ENCODE results near the gene C1orf167. TPM values are rescaled to one million over a fixed set of nuclear protein-coding genes. Genes with fewer than 3 reads are reported as not detected.
A peak's percentile ranks its signal among the peaks of the same experiment; 100 is the strongest.
"Not testable (repeated sequence)": the region's sequence is repeated elsewhere in the genome, so short reads cannot be mapped to it uniquely, and the experiment has no call there.

Gene C1orf167
- total and polyA plus RNA-seq, 4 experiments from 2014 or later = not detected

GRCh38 chr1:11802973-11803885, 41.2 kb downstream of the C1orf167 start:
- Mint-ChIP-seq H3K36me3 (peaks cover 15 to 43% of the 10 kb centered on the region in 2 donors), H3K27me3 (no peaks in the 10 kb centered on the region), H3K4me3 (peak overlapping the region; percentile 70 to 100 (median 87)), H3K9me3 (peaks cover 0 to 4% (median 0%) of the 10 kb centered on the region in 8 donors), H3K4me1 (peaks cover 33 to 69% (median 54%) of the 10 kb centered on the region in 4 donors), H3K27ac (peak overlapping the region; percentile 71 to 92 (median 85))
- intact Hi-C loops (cut with micrococcal nuclease) = loop anchor here (10.0 kb wide), 1 partner anchor 182 kb away; the partner anchor contains the start of gene MFN2
- H3K27ac ChIP-seq (ENCODE audit: low read depth, low read length) = peak overlapping the region; percentile 41
- H3K36me3 ChIP-seq (ENCODE audit: insufficient read depth, low read length) = peaks cover 22% of the 10 kb centered on the region
- no peaks in the 10 kb centered on the region for H3K27me3 ChIP-seq (ENCODE audit: insufficient read depth, low read length)
- H3K9me3 ChIP-seq (ENCODE audit: control insufficient read depth in 1 of 2, low read length in 2 of 2) = no peaks in the 10 kb centered on the region
- peaks cover 54% of the 10 kb centered on the region for H3K4me1 ChIP-seq (ENCODE audit: insufficient read depth, low read length)
- ChIA-PET POLR2A (ENCODE audit: partially characterized antibody) (interaction anchor here (0.6 to 3.3 kb wide), 11 partner anchors 9 to 743 kb away, joined by 3 to 27 read pairs (median 4); partner anchors contain the start of genes MFN2, SRM and UBIAD1), CTCF (ENCODE audit: partially characterized antibody) (interaction anchor here (0.7 to 1.7 kb wide), 3 partner anchors 18 to 84 kb away, joined by 3 to 5 read pairs (median 4); no protein-coding TSS in a partner anchor)
- DNase-seq = peak; percentile 65 to 86 (median 66)
- H3K4me3 ChIP-seq (ENCODE audit: low read length in 2 of 2) = peak overlapping the region; percentile 50 to 68

- not testable (repeated sequence) for DNase-seq; H3K9me3 Mint-ChIP-seq; H3K27me3 ChIP-seq (ENCODE audit: insufficient read depth, low read length); H3K9me3 ChIP-seq (ENCODE audit: control insufficient read depth in 1 of 2, low read length in 2 of 2); H3K27me3 Mint-ChIP-seq
- intact Hi-C loops (cut with micrococcal nuclease) = loop anchor here (10.0 kb wide), 1 partner anchor 181 kb away; the partner anchor contains the start of gene MFN2
- ChIA-PET POLR2A (ENCODE audit: partially characterized antibody) (interaction anchor here (0.6 to 3.3 kb wide), 8 partner anchors 19 to 531 kb away, joined by 3 to 27 read pairs (median 5); partner anchors contain the start of genes MFN2 and UBIAD1), CTCF (ENCODE audit: partially characterized antibody) (interaction anchor here (1.5 to 1.7 kb wide), 2 partner anchors 19 to 67 kb away, joined by 4 to 5 read pairs; no protein-coding TSS in a partner anchor)
- Mint-ChIP-seq H3K4me3 (peak overlapping the region; percentile 96 to 100 (median 98)), H3K27ac (peak overlapping the region; percentile 85 to 100 (median 92)), H3K4me1 (peaks cover 35 to 73% (median 56%) of the 10 kb centered on the region in 4 donors), H3K36me3 (peaks cover 15 to 40% of the 10 kb centered on the region in 2 donors)
- H3K4me1 ChIP-seq (ENCODE audit: insufficient read depth, low read length) = peaks cover 55% of the 10 kb centered on the region
- peak overlapping the region; percentile 50 to 68 for H3K4me3 ChIP-seq (ENCODE audit: low read length in 2 of 2)
- H3K36me3 ChIP-seq (ENCODE audit: insufficient read depth, low read length) = peaks cover 20% of the 10 kb centered on the region
- H3K27ac ChIP-seq (ENCODE audit: low read depth, low read length) = peak overlapping the region; percentile 41
Observed at GRCh38 chr1:11803924-11804665, 42.1 kb downstream of the C1orf167 start.

GRCh38 chr1:11804666-11805421, 42.9 kb downstream of the C1orf167 start:
- POLR2A ChIA-PET (ENCODE audit: partially characterized antibody) = interaction anchor here (1.0 to 3.3 kb wide), 3 partner anchors 85 to 105 kb away, joined by 5 to 27 read pairs (median 9); no protein-coding TSS in a partner anchor
- peak overlapping the region; percentile 75 to 100 (median 89) for H3K27ac Mint-ChIP-seq
- no peaks in the 10 kb centered on the region for H3K9me3 ChIP-seq (ENCODE audit: control insufficient read depth in 1 of 2, low read length in 2 of 2)
- peaks cover 35 to 76% (median 58%) of the 10 kb centered on the region in 4 donors for H3K4me1 Mint-ChIP-seq
- no peaks in the 10 kb centered on the region for H3K27me3 ChIP-seq (ENCODE audit: insufficient read depth, low read length)
- H3K4me3 Mint-ChIP-seq = peak overlapping the region; percentile 96 to 100 (median 98)
- intact Hi-C loops (cut with micrococcal nuclease) = loop anchor here (5.0 to 10.0 kb wide), 4 partner anchors 123 to 1293 kb away; partner anchors contain the start of genes MAD2L2, MFN2 and MTOR
- H3K27me3 Mint-ChIP-seq = no peaks in the 10 kb centered on the region
- H3K4me1 ChIP-seq (ENCODE audit: insufficient read depth, low read length) = peaks cover 55% of the 10 kb centered on the region
- peaks cover 16% of the 10 kb centered on the region for H3K36me3 ChIP-seq (ENCODE audit: insufficient read depth, low read length)
- CTCF ChIA-PET (ENCODE audit: partially characterized antibody) = no interaction called here
- H3K36me3 Mint-ChIP-seq = peaks cover 13 to 36% of the 10 kb centered on the region in 2 donors
- peak overlapping the region; percentile 73 for H3K27ac ChIP-seq (ENCODE audit: low read depth, low read length)
- peaks cover 0 to 4% (median 0%) of the 10 kb centered on the region in 8 donors for H3K9me3 Mint-ChIP-seq
- H3K4me3 ChIP-seq (ENCODE audit: low read length in 2 of 2) = peak overlapping the region; percentile 37 to 86
- peak in 2 of 5 donors; percentile 20 to 53 for DNase-seq

- H3K4me1 Mint-ChIP-seq = peaks cover 35 to 76% (median 58%) of the 10 kb centered on the region in 4 donors
- POLR2A ChIA-PET (ENCODE audit: partially characterized antibody) = interaction anchor here (0.8 to 3.3 kb wide), 15 partner anchors 8 to 814 kb away, joined by 3 to 80 read pairs (median 5); partner anchors contain the start of genes AGTRAP and EXOSC10
- peaks cover 55% of the 10 kb centered on the region for H3K4me1 ChIP-seq (ENCODE audit: insufficient read depth, low read length)
Observed at GRCh38 chr1:11805422-11806306, 43.7 kb downstream of the C1orf167 start, which contains the start of the genes CLCN6 and MTHFR. Gene CLCN6 (plus strand): TSS chr1:11806191. CDS start chr1:11806263, 72 bp downstream. Gene MTHFR (minus strand): TSS chr1:11805964. CDS start chr1:11803116, 2,848 bp downstream.

GRCh38 chr1:11806307-11806936, 44.4 kb downstream of the C1orf167 start:
- peaks cover 0 to 1% (median 0%) of the 10 kb centered on the region in 8 donors for H3K9me3 Mint-ChIP-seq
- H3K27ac Mint-ChIP-seq = peak overlapping the region; percentile 92 to 100 (median 99)
- Histone ChIP-seq H3K4me3 (ENCODE audit: low read length in 2 of 2) (peak overlapping the region; percentile 37 to 86), H3K36me3 (ENCODE audit: insufficient read depth, low read length) (peaks cover under 1% of the 10 kb centered on the region), H3K4me1 (ENCODE audit: insufficient read depth, low read length) (peaks cover 55% of the 10 kb centered on the region), H3K9me3 (ENCODE audit: control insufficient read depth in 1 of 2, low read length in 2 of 2) (no peaks in the 10 kb centered on the region), H3K27me3 (ENCODE audit: insufficient read depth, low read length) (no peaks in the 10 kb centered on the region), H3K27ac (ENCODE audit: low read depth, low read length) (peak overlapping the region; percentile 73)
- peak overlapping the region; percentile 96 to 100 (median 98) for H3K4me3 Mint-ChIP-seq
- POLR2A ChIA-PET (ENCODE audit: partially characterized antibody) = interaction anchor here (0.8 to 3.0 kb wide), 13 partner anchors 9 to 813 kb away, joined by 3 to 80 read pairs (median 5); partner anchors contain the start of genes AGTRAP and EXOSC10
- CTCF ChIA-PET (ENCODE audit: partially characterized antibody) = interaction anchor here (1.0 to 1.8 kb wide), 4 partner anchors 18 to 156 kb away, joined by 3 to 7 read pairs (median 4); no protein-coding TSS in a partner anchor
- no peaks in the 10 kb centered on the region for H3K27me3 Mint-ChIP-seq
- intact Hi-C loops (cut with micrococcal nuclease) = loop anchor here (1.0 to 10.0 kb wide), 7 partner anchors 22 to 1294 kb away; partner anchors contain the start of genes AGTRAP, MAD2L2, MFN2 and MTOR
- DNase-seq = no peak
- peaks cover 35 to 72% (median 56%) of the 10 kb centered on the region in 4 donors for H3K4me1 Mint-ChIP-seq
- H3K36me3 Mint-ChIP-seq = peaks cover under 1 to 25% of the 10 kb centered on the region in 2 donors

More at GRCh38 chr1:11805422-11806306, 43.7 kb downstream of the C1orf167 start, which contains the start of the genes CLCN6 and MTHFR:
- Mint-ChIP-seq H3K27me3 (no peaks in the 10 kb centered on the region), H3K27ac (peak within 1 kb of the TSS; percentile 92 to 100 (median 99)), H3K36me3 (peaks cover 6 to 31% of the 10 kb centered on the region in 2 donors), H3K9me3 (peaks cover 0 to 1% (median 0%) of the 10 kb centered on the region in 8 donors), H3K4me3 (peak within 1 kb of the TSS; percentile 96 to 100 (median 98))
- peak within 1 kb of the TSS; percentile 73 for H3K27ac ChIP-seq (ENCODE audit: low read depth, low read length)
- no peaks in the 10 kb centered on the region for H3K9me3 ChIP-seq (ENCODE audit: control insufficient read depth in 1 of 2, low read length in 2 of 2)
- DNase-seq = peak; percentile 97 to 99 (median 98)
- H3K36me3 ChIP-seq (ENCODE audit: insufficient read depth, low read length) = peaks cover 8% of the 10 kb centered on the region
- CTCF ChIA-PET (ENCODE audit: partially characterized antibody) = interaction anchor here (1.0 to 1.8 kb wide), 3 partner anchors 18 to 155 kb away, joined by 4 to 7 read pairs (median 5); no protein-coding TSS in a partner anchor
- H3K4me3 ChIP-seq (ENCODE audit: low read length in 2 of 2) = peak within 1 kb of the TSS; percentile 37 to 86
- H3K27me3 ChIP-seq (ENCODE audit: insufficient read depth, low read length) = no peaks in the 10 kb centered on the region
- intact Hi-C loops (cut with micrococcal nuclease) = loop anchor here (1.0 to 10.0 kb wide), 7 partner anchors 21 to 1293 kb away; partner anchors contain the start of genes AGTRAP, MAD2L2, MFN2 and MTOR
